CD4-positive, alpha-beta T cell treated with Interleukin-2 at 100 ng/mL for 4 hours (primary cell): ENCODE results near the gene SCUBE1.
"Not testable (repeated sequence)": the region's sequence is repeated elsewhere in the genome, so short reads cannot be mapped to it uniquely, and the experiment has no call there.

Experiments used
- DNase-seq: peaks from one replicate; pipeline ENCODE4 v3.0.0-alpha.2; 2020; ENCODE audit warnings: low spot score

Gene SCUBE1

GRCh38 chr22:43356881-43357280, 13.7 kb upstream of the SCUBE1 start:
- DNase-seq: no peak

GRCh38 chr22:43355688-43356087, 12.5 kb upstream of the SCUBE1 start:
- not testable (repeated sequence) for DNase-seq

GRCh38 chr22:43351966-43352345, 8.8 kb upstream of the SCUBE1 start:
- no peak for DNase-seq

GRCh38 chr22:43349636-43350035, 6.5 kb upstream of the SCUBE1 start:
- no peak for DNase-seq

- peak; percentile 61 for DNase-seq
Measured at GRCh38 chr22:43346521-43346929, 3.4 kb upstream of the SCUBE1 start.

GRCh38 chr22:43345761-43346301, 2.7 kb upstream of the SCUBE1 start:
- no peak for DNase-seq

GRCh38 chr22:43345356-43345755, 2.2 kb upstream of the SCUBE1 start:
- DNase-seq: no peak

GRCh38 chr22:43344520-43344787, 1.3 kb upstream of the SCUBE1 start:
- no peak for DNase-seq

- no peak for DNase-seq
Measured at GRCh38 chr22:43343670-43344519, 723 bp upstream of the SCUBE1 start.

GRCh38 chr22:43342347-43343261, 568 bp downstream of the SCUBE1 start:
- DNase-seq: no peak

GRCh38 chr22:43341565-43341964, 1.6 kb downstream of the SCUBE1 start:
- no peak for DNase-seq

- no peak for DNase-seq
Measured at GRCh38 chr22:43338766-43339345, 4.3 kb downstream of the SCUBE1 start.

- DNase-seq: no peak
Measured at GRCh38 chr22:43337946-43338345, 5.2 kb downstream of the SCUBE1 start.

- DNase-seq: no peak
Measured at GRCh38 chr22:43337385-43337784, 5.8 kb downstream of the SCUBE1 start.

GRCh38 chr22:43334378-43334777, 8.8 kb downstream of the SCUBE1 start:
- DNase-seq: no peak

GRCh38 chr22:43333978-43334377, 9.2 kb downstream of the SCUBE1 start:
- DNase-seq: no peak

GRCh38 chr22:43333156-43333555, 10.0 kb downstream of the SCUBE1 start:
- no peak for DNase-seq

GRCh38 chr22:43331698-43332097, 11.5 kb downstream of the SCUBE1 start:
- DNase-seq: no peak

GRCh38 chr22:43331069-43331451, 12.1 kb downstream of the SCUBE1 start:
- DNase-seq: no peak

- DNase-seq: no peak
Measured at GRCh38 chr22:43330178-43331068, 12.7 kb downstream of the SCUBE1 start.

GRCh38 chr22:43329061-43329460, 14.1 kb downstream of the SCUBE1 start:
- DNase-seq: no peak

- no peak for DNase-seq
Measured at GRCh38 chr22:43327157-43327438, 16.1 kb downstream of the SCUBE1 start.
